Fibroblast of villous mesenchyme (primary cell): Measurements from ENCODE around the gene MCTS1. TPM values are rescaled to one million over a fixed set of nuclear protein-coding genes. Genes with fewer than 3 reads are reported as not detected.

Source experiments
- DNase-seq: peaks from one replicate; pipeline ENCODE4 v3.0.0-alpha.2; 2010; ENCODE audit warnings: low read depth
- H3K4me3 ChIP-seq: 2 replicates; pipeline ENCODE4 v1.5.1; 2011; ENCODE audit warnings: low read depth, mild to moderate bottlenecking, low read length
- total RNA-seq: library from RNA; depleted of rRNA; stranded (reverse); fragments of >200 nt; gene quantifications from 2 replicates; pipeline ENCODE4 v1.2.3, GENCODE V29; 2012
- TF ChIP-seq, protein P1 (sequence below): IDR thresholded peaks from 2 replicates; pipeline ENCODE4 v1.5.1; 2012; ENCODE audit warnings: low read depth, mild to moderate bottlenecking, low read length; ENCODE audit not compliant: insufficient read depth

Gene MCTS1
- total RNA-seq, 1 donor: 47.1 TPM

DNA sequence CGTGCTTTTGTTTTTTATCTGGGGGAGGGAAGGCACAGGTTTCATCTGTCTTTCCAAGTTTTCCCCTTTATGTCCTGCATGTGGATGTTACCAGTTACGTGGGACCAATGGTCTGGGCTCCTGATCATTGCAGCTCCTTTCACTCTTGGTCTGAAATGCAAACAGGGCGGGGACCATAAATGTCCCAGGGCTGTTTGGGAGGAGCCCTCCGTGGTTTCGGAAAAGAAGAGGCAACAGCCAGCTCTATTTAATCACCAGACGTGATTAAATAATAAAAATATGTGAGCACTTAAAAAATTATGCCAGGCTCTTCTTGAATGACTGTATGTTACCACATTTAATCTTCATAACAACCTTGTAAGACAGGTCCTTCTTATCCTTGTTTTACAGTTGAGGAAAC lies 56.7 kb downstream of the MCTS1 start:
- no peak for DNase-seq
- no peak overlapping the region for H3K4me3 ChIP-seq
- TF ChIP-seq, protein P1, sequence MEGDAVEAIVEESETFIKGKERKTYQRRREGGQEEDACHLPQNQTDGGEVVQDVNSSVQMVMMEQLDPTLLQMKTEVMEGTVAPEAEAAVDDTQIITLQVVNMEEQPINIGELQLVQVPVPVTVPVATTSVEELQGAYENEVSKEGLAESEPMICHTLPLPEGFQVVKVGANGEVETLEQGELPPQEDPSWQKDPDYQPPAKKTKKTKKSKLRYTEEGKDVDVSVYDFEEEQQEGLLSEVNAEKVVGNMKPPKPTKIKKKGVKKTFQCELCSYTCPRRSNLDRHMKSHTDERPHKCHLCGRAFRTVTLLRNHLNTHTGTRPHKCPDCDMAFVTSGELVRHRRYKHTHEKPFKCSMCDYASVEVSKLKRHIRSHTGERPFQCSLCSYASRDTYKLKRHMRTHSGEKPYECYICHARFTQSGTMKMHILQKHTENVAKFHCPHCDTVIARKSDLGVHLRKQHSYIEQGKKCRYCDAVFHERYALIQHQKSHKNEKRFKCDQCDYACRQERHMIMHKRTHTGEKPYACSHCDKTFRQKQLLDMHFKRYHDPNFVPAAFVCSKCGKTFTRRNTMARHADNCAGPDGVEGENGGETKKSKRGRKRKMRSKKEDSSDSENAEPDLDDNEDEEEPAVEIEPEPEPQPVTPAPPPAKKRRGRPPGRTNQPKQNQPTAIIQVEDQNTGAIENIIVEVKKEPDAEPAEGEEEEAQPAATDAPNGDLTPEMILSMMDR: no peak

Other genes starting within 250 kb of the MCTS1 start
- not detected in 2 replicates for gene ATP1B4, start 242.0 kb upstream of the MCTS1 start, total RNA-seq
- 129 and 153 TPM in 2 replicates for gene LAMP2, start 134.8 kb upstream of the MCTS1 start, total RNA-seq
- 75.4 and 212 TPM in 2 replicates for gene CUL4B, start 43.1 kb upstream of the MCTS1 start, total RNA-seq
- gene C1GALT1C1, start 26.0 kb downstream of the MCTS1 start, total RNA-seq: 35.4 and 84.2 TPM in 2 replicates